Measurements from ENCODE around the gene HNMT. TPM values are rescaled to one million over a fixed set of nuclear protein-coding genes. Genes with fewer than 3 reads are reported as not detected.
A peak's percentile ranks its signal among the peaks of the same experiment; 100 is the strongest.

HNMT gene
- total RNA-seq, 4 donors from 2014 or later = 7.6 to 21.5 (median 8.8) TPM

DNA sequence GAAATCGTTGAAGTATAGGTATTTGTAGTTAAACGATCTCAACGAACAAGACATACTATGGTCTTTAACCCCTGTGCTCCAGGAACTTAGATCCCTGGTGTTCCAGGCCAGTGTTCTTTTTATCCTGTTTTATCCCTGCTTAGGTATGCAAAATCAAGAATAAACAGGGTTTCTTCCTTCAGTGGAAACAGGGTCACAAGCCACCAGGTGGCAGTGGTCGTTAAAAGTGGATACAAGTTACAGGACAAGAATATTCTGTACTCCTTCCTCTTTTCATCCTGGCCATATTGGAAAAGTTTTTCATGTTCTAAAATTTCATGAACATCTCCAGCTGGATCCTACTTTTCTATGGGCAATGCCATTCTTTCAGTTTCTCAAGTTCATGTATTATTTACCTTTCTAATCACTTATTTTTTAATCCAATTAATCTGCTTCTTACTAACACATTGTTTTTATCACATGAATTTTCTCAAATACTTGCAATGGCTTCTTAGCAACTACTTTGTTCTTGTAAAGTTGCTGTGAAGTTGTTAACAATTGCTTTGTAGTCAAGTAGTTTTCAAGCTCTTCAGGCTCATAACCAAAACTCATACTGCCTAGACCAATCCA is 16.4 kb upstream of the HNMT start:
- TF ChIP-seq POLR2A (IDR thresholded peaks at IDR 0.05) = no peak
- TF ChIP-seq, protein P1, sequence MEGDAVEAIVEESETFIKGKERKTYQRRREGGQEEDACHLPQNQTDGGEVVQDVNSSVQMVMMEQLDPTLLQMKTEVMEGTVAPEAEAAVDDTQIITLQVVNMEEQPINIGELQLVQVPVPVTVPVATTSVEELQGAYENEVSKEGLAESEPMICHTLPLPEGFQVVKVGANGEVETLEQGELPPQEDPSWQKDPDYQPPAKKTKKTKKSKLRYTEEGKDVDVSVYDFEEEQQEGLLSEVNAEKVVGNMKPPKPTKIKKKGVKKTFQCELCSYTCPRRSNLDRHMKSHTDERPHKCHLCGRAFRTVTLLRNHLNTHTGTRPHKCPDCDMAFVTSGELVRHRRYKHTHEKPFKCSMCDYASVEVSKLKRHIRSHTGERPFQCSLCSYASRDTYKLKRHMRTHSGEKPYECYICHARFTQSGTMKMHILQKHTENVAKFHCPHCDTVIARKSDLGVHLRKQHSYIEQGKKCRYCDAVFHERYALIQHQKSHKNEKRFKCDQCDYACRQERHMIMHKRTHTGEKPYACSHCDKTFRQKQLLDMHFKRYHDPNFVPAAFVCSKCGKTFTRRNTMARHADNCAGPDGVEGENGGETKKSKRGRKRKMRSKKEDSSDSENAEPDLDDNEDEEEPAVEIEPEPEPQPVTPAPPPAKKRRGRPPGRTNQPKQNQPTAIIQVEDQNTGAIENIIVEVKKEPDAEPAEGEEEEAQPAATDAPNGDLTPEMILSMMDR (IDR thresholded peaks at IDR 0.05 in 4 of 5, conservative IDR thresholded peaks at IDR 0.05 in 1 of 5) = peak; percentile 22 to 58 (median 36)
- in situ Hi-C loops (cut with MboI; ENCODE audit: low sequenced_read_pairs in 4 of 4) = no loop called here
- intact Hi-C loops (cut with DNase I; ENCODE audit: low total_unique reads) = no loop called here
- Histone ChIP-seq H3K36me3 (no peaks in the 10 kb centered on the region), H3K4me3 (no peak overlapping the region), H3K27ac (no peak overlapping the region), H3K9me3 (no peaks in the 10 kb centered on the region), H3K4me1 (no peaks in the 10 kb centered on the region), H3K27me3 (no peaks in the 10 kb centered on the region)
- ATAC-seq = no peak
- peak; percentile 22 to 33 for DNase-seq

DNA sequence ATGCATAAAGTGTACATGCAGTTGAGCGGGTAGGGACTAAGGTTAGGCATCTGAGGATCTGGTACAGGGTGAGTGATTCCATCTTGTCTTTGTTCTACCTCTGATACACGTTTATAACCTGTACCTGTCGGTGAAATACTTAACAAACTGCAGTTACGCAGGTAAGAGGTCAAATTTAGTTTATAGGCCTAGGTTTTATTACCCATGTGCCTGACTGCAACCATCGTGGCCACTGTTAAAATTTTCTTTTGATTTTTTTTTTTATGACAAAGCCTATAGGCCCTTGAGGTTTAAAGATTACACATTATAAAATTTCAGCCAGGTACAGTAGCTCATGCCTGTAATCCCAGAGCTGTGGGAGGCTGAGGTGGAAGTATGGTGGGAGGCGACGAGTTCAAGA is 15.4 kb upstream of the HNMT start:
- in situ Hi-C loops (cut with MboI; ENCODE audit: low sequenced_read_pairs in 4 of 4) = no loop called here
- ATAC-seq = no peak
- Histone ChIP-seq H3K9me3 (no peaks in the 10 kb centered on the region), H3K27me3 (no peaks in the 10 kb centered on the region), H3K36me3 (no peaks in the 10 kb centered on the region), H3K4me3 (no peak overlapping the region), H3K27ac (no peak overlapping the region), H3K4me1 (peaks cover 0 to 5% of the 10 kb centered on the region in 2 donors)
- TF ChIP-seq POLR2A (IDR thresholded peaks at IDR 0.05) = no peak
- TF ChIP-seq, protein P1 (IDR thresholded peaks at IDR 0.05 in 4 of 5, conservative IDR thresholded peaks at IDR 0.05 in 1 of 5) = no peak
- intact Hi-C loops (cut with DNase I; ENCODE audit: low total_unique reads) = no loop called here
- no peak for DNase-seq

DNA sequence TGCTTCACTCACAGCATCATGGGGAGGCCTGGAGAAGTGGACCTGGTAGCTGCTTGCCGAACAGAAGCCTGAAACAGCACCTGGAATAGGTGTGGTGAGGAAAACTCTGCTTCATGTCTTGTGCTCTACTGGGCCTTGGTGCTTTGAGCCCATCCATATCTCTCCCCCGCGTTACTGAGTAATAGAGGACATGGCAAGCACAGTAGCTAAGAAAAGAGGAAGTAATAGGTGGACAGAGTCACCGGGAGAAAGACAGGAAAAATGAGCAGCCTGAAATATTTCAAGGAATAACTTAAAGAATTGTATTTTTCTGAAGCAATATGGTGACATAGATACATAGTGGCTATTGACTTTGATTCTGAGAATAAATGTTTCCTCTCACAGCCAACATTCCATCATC is 14.0 kb upstream of the HNMT start:
- ATAC-seq (no peak), DNase-seq (no peak)
- Histone ChIP-seq H3K4me1 (peaks cover 0 to 5% of the 10 kb centered on the region in 2 donors), H3K9me3 (no peaks in the 10 kb centered on the region), H3K27me3 (no peaks in the 10 kb centered on the region), H3K36me3 (no peaks in the 10 kb centered on the region), H3K4me3 (no peak overlapping the region), H3K27ac (no peak overlapping the region)
- in situ Hi-C loops (cut with MboI; ENCODE audit: low sequenced_read_pairs in 4 of 4) = no loop called here
- intact Hi-C loops (cut with DNase I; ENCODE audit: low total_unique reads) = no loop called here
- TF ChIP-seq POLR2A (IDR thresholded peaks at IDR 0.05) = no peak
- TF ChIP-seq, protein P1 (IDR thresholded peaks at IDR 0.05 in 4 of 5, conservative IDR thresholded peaks at IDR 0.05 in 1 of 5) = no peak

DNA sequence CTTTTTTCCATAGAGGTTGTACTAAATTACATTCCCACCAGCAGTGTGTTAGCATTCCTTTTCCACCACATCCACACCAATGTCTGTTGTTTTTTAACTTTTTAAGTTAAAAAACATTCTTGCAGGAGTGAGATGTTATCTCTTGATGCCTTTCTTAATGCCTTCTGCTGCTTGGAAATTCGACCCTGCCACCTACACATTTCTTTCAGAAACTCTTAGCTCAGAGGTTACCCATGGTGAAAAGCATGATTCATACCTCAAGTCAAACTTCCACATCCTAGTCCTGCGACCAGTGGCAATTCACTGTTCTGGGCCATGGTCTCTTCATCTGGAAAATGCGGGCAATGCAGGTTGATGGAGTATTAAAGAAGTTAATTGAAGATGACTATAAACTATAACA is 12.7 kb upstream of the HNMT start:
- no peaks in the 10 kb centered on the region for H3K9me3 ChIP-seq
- H3K27ac ChIP-seq = no peak overlapping the region
- TF ChIP-seq, protein P1 (IDR thresholded peaks at IDR 0.05 in 4 of 5, conservative IDR thresholded peaks at IDR 0.05 in 1 of 5) = no peak
- TF ChIP-seq POLR2A (IDR thresholded peaks at IDR 0.05) = no peak
- no peak for ATAC-seq
- no peaks in the 10 kb centered on the region for H3K36me3 ChIP-seq
- H3K4me1 ChIP-seq = peaks cover 0 to 5% of the 10 kb centered on the region in 2 donors
- in situ Hi-C loops (cut with MboI; ENCODE audit: low sequenced_read_pairs in 4 of 4) = no loop called here
- H3K27me3 ChIP-seq = no peaks in the 10 kb centered on the region
- intact Hi-C loops (cut with DNase I; ENCODE audit: low total_unique reads) = no loop called here
- DNase-seq = no peak
- H3K4me3 ChIP-seq = no peak overlapping the region

Measured in gastrocnemius medialis (tissue), 4 donors.